Keratinocyte (primary cell): Measurements from ENCODE around the gene PFAS. TPM values are rescaled to one million over a fixed set of nuclear protein-coding genes. Genes with fewer than 3 reads are reported as not detected.

Source experiments
- DNase-seq: peaks from one replicate; pipeline ENCODE4 v3.0.0-alpha.2; 2011; ENCODE audit warnings: low read depth, missing footprints, low spot score
- FAIRE-seq: peaks from 2 replicates; lab custom pipeline; 2011; peaks lifted over from hg19 to GRCh38; lab: Jason Lieb, UNC
- H2AFZ ChIP-seq: 2 replicates; pipeline ENCODE4 v1.6.0; 2012; ENCODE audit warnings: low read length, control low read depth, inconsistent platforms; ENCODE audit not compliant: control insufficient read depth
- H3K27ac ChIP-seq: 2 replicates; pipeline ENCODE4 v1.5.1; 2011; ENCODE audit warnings: low read length; ENCODE audit not compliant: control insufficient read depth, insufficient read depth
- H3K27me3 ChIP-seq: 3 replicates; pipeline ENCODE4 v1.6.0; 2011; ENCODE audit warnings: low read length; ENCODE audit not compliant: control insufficient read depth, insufficient read depth; ENCODE audit errors: extremely low read depth
- H3K36me3 ChIP-seq, 2 experiments: 2 replicates in 1 of 2; 3 replicates in 1 of 2; pipeline ENCODE4 v1.5.1; 2011; ENCODE audit warnings: low read length in 2 of 2, mild to moderate bottlenecking in 1 of 2; ENCODE audit not compliant: control insufficient read depth in 2 of 2, insufficient read depth in 2 of 2; ENCODE audit errors: extremely low read depth in 1 of 2
- H3K4me1 ChIP-seq: 3 replicates; pipeline ENCODE4 v1.5.1; 2011; ENCODE audit warnings: low read length; ENCODE audit not compliant: control insufficient read depth, insufficient read depth; ENCODE audit errors: extremely low read depth
- H3K4me2 ChIP-seq: 3 replicates; pipeline ENCODE4 v1.6.0; 2011; ENCODE audit warnings: low read depth, low read length; ENCODE audit not compliant: control insufficient read depth, insufficient read depth; ENCODE audit errors: extremely low read depth
- H3K4me3 ChIP-seq, 3 experiments: fragments of 200-600 bp in 1 of 3; sonication (generic) in 1 of 3; 2 replicates in 2 of 3; 3 replicates in 1 of 3; pipeline ENCODE4 v1.5.1; 2011 to 2016; ENCODE audit warnings: low read length in 3 of 3, mild to moderate bottlenecking in 3 of 3, control low read depth in 2 of 3, inconsistent platforms in 1 of 3, low read depth in 1 of 3, mixed read lengths in 1 of 3, mixed run types in 1 of 3, moderate library complexity in 1 of 3; ENCODE audit not compliant: control insufficient read depth in 2 of 3, insufficient read depth in 2 of 3; ENCODE audit errors: extremely low read depth in 1 of 3
- H3K79me2 ChIP-seq: 2 replicates; pipeline ENCODE4 v1.6.0; 2012; ENCODE audit warnings: low read length; ENCODE audit not compliant: control insufficient read depth, insufficient read depth
- H3K9ac ChIP-seq: 3 replicates; pipeline ENCODE4 v1.6.0; 2011; ENCODE audit warnings: low read length; ENCODE audit not compliant: control insufficient read depth, insufficient read depth; ENCODE audit errors: extremely low read depth
- H3K9me1 ChIP-seq: 3 replicates; pipeline ENCODE4 v1.6.0; 2011; ENCODE audit warnings: low read length; ENCODE audit not compliant: control insufficient read depth, insufficient read depth; ENCODE audit errors: extremely low read depth
- H3K9me3 ChIP-seq: 2 replicates; pipeline ENCODE4 v1.5.1; 2012; ENCODE audit warnings: low read depth, low read length; ENCODE audit not compliant: control insufficient read depth
- H4K20me1 ChIP-seq: 3 replicates; pipeline ENCODE4 v1.6.0; 2011; ENCODE audit warnings: low read length; ENCODE audit not compliant: control insufficient read depth, insufficient read depth; ENCODE audit errors: extremely low read depth
- EZH2 ChIP-seq: IDR thresholded peaks from one replicate; pipeline ENCODE4 v1.6.1; 2012; ENCODE audit warnings: inconsistent platforms, mild to moderate bottlenecking, low read length, moderate library complexity
- dilution Hi-C: fragments of 300-500 bp; cut with MboI; formaldehyde crosslinking; loops from one replicate; pipeline ENCODE4 v1.7.0; 2020; ENCODE audit warnings: low sequenced_read_pairs; ENCODE audit not compliant: extremely low pct_ligation_motif_present
- polyA plus RNA-seq, 5 experiments: library from polyadenylated mRNA; depleted of rRNA in 3 of 5; stranded (reverse) in 3 of 5; stranded (forward) in 1 of 5; unstranded in 1 of 5; fragments of >200 nt; gene quantifications; 1 replicate in 1 of 5; 2 replicates in 3 of 5; 3 replicates in 1 of 5; pipeline versions ENCODE4 v1.2.1 to v1.2.3, GENCODE V29; 2011 to 2012; ENCODE audit warnings: missing spikeins in 2 of 5, low read depth in 1 of 5, low replicate concordance in 1 of 5
- TF ChIP-seq, protein P1 (sequence below), 3 experiments: IDR thresholded peaks in 1 of 3; conservative IDR thresholded peaks in 1 of 3; optimal IDR thresholded peaks in 1 of 3; 2 replicates in 2 of 3; 3 replicates in 1 of 3; pipeline versions ENCODE3 to v1.5.1; 2011; ENCODE audit warnings: low read length in 3 of 3, mild to moderate bottlenecking in 3 of 3, moderate library complexity in 2 of 3, control low read depth in 1 of 3, inconsistent platforms in 1 of 3; ENCODE audit not compliant: insufficient read depth in 2 of 3; ENCODE audit errors: extremely low read depth in 1 of 3

The PFAS gene
- polyA plus RNA-seq, 1 donor (not counting 4 experiments of a cell fraction or from before 2014, with no cell fraction given) = 14.1 TPM

GRCh38 chr17:8204761-8205555 lies 44.1 kb upstream of the PFAS start:
- FAIRE-seq = no peak
- Histone ChIP-seq H4K20me1 (no peaks in the 10 kb centered on the region), H3K9me1 (no peaks in the 10 kb centered on the region), H3K4me2 (no peak overlapping the region), H3K36me3 (peaks cover 0 to 9% of the 10 kb centered on the region in 2 experiments), H2AFZ (no peak overlapping the region), H3K27me3 (no peaks in the 10 kb centered on the region), H3K27ac (no peak overlapping the region), H3K9me3 (no peaks in the 10 kb centered on the region), H3K4me3 (no peak overlapping the region), H3K9ac (no peak overlapping the region), H3K4me1 (peaks cover 11% of the 10 kb centered on the region), H3K79me2 (peaks cover 26% of the 10 kb centered on the region)
- dilution Hi-C loops = no loop called here
- TF ChIP-seq, protein P1, sequence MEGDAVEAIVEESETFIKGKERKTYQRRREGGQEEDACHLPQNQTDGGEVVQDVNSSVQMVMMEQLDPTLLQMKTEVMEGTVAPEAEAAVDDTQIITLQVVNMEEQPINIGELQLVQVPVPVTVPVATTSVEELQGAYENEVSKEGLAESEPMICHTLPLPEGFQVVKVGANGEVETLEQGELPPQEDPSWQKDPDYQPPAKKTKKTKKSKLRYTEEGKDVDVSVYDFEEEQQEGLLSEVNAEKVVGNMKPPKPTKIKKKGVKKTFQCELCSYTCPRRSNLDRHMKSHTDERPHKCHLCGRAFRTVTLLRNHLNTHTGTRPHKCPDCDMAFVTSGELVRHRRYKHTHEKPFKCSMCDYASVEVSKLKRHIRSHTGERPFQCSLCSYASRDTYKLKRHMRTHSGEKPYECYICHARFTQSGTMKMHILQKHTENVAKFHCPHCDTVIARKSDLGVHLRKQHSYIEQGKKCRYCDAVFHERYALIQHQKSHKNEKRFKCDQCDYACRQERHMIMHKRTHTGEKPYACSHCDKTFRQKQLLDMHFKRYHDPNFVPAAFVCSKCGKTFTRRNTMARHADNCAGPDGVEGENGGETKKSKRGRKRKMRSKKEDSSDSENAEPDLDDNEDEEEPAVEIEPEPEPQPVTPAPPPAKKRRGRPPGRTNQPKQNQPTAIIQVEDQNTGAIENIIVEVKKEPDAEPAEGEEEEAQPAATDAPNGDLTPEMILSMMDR (optimal IDR thresholded peaks at IDR 0.05 in 1 of 3, IDR thresholded peaks at IDR 0.05 in 1 of 3, conservative IDR thresholded peaks at IDR 0.05 in 1 of 3; ENCODE audit: extremely low read depth in 1 of 3, insufficient read depth in 2 of 3, low read length in 3 of 3) = no peak
- TF ChIP-seq EZH2 = no peak
- no peak for DNase-seq

- H2AFZ ChIP-seq = no peak overlapping the region
- no peaks in the 10 kb centered on the region for H3K9me1 ChIP-seq
- peaks cover 0 to 9% of the 10 kb centered on the region in 2 experiments for H3K36me3 ChIP-seq
- no peak overlapping the region for H3K4me2 ChIP-seq
- FAIRE-seq (no peak), DNase-seq (no peak)
- H4K20me1 ChIP-seq = no peaks in the 10 kb centered on the region
- dilution Hi-C loops = no loop called here
- no peak overlapping the region for H3K9ac ChIP-seq
- H3K4me1 ChIP-seq = peaks cover 15% of the 10 kb centered on the region
- TF ChIP-seq, protein P1 (optimal IDR thresholded peaks at IDR 0.05 in 1 of 3, IDR thresholded peaks at IDR 0.05 in 1 of 3, conservative IDR thresholded peaks at IDR 0.05 in 1 of 3; ENCODE audit: extremely low read depth in 1 of 3, insufficient read depth in 2 of 3, low read length in 3 of 3) = no peak
- TF ChIP-seq EZH2 = no peak
- H3K27me3 ChIP-seq = no peaks in the 10 kb centered on the region
- H3K4me3 ChIP-seq = no peak overlapping the region
- no peaks in the 10 kb centered on the region for H3K9me3 ChIP-seq
- H3K79me2 ChIP-seq = peaks cover 29% of the 10 kb centered on the region
- no peak overlapping the region for H3K27ac ChIP-seq
Observed at GRCh38 chr17:8206536-8206935, 42.6 kb upstream of the PFAS start.
